GM21360 (cell line): ENCODE results near the gene DNAJB4.

Source experiments
- ATAC-seq: cut with Tn5 transposase; IDR thresholded peaks from one replicate; pipeline ENCODE4 v1.9.1; 2021; ENCODE audit warnings: mild to moderate bottlenecking, moderate library complexity; ENCODE audit not compliant: unreplicated experiment

DNAJB4 gene

DNA sequence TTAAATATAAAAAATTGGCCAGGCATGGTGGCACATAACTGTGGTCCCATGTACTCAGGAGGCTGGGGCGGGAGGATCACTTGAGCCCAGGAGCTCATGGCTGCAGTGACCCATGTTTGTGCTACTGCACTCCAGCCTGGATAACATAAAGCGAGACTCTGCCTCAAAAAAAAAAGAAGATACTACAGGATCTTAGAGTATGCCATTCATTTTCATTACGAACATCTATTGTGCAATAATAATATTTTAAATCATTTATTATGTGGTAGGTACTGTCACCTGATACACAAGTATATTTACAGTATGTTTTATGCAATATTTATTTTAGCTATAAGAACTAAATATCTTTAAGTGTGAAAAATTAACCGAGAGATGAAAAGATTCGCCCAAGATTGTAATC, 31.7 kb downstream of the DNAJB4 start:
- ATAC-seq: no peak

DNA sequence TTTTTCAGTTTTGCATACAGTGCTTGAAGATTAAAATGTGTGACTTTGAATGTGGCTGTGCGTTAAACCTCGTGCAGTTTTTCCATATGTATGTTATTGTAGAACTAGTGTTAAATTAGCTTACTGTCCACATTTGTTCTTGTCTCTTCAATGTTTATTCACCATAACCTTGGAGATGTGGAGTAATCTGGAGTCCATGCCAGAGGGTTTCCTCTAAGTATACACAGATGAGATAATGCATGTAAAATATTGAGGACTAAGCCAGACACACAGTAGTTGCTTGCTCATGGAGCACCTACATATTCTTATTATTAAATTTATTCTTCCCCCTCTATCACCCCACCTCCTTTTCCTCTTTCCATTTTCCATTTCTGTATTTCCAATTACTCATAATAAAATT, 33.3 kb downstream of the DNAJB4 start:
- ATAC-seq: no peak

DNA sequence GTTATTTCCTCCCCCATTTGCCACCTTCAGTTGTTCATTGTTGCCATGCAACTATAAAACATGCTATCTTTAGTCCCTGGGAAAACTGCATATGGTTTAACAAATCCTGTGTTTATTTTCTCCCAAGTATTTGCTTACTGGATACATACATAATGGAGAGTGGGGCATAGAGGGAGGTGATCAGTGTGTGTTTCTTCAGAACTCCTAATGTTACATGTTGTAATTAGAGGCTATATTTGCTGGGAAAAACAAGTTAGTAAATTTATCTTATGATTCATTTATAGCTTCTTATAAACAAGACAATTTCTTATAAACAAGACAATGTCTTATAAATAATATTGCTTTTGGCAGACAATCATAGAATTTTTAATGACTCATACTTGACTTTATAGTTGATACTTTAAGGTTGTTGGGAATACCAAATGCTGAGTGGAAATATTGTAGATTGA, 33.8 kb downstream of the DNAJB4 start:
- ATAC-seq: no peak

GRCh38 chr1:78040484-78041089, 35.8 kb downstream of the DNAJB4 start:
- ATAC-seq: no peak

- no peak for ATAC-seq
Observed at GRCh38 chr1:78043436-78043835, 38.7 kb downstream of the DNAJB4 start.

GRCh38 chr1:78044796-78045562, 40.2 kb downstream of the DNAJB4 start:
- no peak for ATAC-seq

DNA sequence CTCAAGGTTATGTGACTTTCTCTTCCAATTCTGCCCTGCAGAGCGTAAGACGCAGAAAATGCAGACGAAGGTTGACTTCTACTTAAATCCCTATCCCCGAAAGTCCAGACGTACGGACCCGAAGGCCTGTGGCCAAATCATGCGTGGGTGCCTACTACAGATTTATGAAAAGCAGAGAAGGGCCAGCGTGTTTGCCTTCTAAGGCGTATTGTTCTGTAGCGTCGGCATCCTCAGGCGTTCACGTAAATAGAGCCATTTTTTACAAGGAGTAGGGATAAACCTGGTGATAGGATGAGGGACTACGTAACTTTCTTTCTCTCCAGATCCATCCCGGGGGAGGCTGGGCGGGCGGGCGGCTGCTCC, 40.8 kb downstream of the DNAJB4 start:
- ATAC-seq: no peak

DNA sequence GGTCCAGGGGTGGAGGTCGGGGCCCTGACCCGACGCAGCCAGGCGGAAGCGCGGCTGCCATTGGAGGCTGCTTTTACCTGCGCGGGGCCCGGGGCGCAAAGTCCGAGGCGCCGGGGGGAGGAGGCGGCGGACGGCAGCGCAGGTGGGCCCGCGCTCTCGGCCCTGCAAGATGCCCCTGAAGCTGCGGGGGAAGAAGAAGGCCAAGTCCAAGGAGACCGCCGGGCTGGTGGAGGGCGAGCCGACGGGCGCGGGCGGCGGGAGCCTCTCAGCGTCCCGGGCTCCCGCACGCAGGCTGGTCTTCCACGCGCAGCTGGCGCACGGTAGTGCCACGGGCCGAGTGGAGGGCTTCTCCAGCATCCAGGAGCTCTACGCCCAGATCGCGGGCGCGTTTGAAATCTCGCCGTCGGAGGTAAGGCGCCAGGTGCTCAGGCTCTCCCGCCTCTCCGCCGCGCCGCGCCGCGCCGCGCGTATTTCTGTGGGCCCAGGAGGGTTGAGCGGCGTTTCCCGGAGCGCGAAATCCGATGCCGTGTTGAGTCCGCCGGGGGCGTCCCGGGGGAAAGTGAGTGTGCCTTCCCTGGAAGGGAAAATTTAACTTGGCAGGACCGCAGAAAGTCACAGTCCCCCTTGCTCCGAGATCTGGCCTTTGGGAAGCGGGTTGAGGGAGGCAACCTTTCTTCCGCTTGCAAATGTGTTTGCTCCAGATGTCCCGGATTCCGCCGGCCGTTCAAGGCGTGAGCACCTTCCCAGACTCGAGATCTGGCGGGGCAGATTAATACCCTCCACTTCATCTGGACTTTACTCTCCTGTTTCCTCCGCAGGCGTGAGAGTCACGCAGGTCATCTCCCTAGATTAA, 41.4 kb downstream of the DNAJB4 start, which contains the start of gene GIPC2:
TSS of gene GIPC2 (plus strand) at position 41 of the 853 bp plus-strand sequence. CDS start at position 170, 129 bp downstream.
- ATAC-seq: no peak

DNA sequence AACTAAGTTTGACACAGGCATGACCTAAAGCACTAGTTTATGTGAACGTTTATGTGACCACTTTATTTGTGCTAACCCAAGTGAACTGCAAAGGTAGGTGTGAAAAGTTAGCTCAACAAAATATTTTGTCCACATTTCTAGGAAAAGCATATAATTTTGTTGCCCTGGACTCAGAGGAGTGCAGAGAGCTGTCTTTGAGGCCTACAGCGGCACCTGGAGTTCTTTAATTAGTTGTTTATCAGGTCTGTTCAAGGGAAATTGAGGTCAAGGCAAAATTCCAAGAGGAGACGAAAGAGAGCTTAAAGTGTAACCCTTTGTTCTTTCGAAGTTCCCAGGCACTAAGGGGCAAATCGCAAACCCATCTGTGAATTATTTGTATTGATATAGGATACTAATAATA, 42.4 kb downstream of the DNAJB4 start:
- ATAC-seq: no peak

DNA sequence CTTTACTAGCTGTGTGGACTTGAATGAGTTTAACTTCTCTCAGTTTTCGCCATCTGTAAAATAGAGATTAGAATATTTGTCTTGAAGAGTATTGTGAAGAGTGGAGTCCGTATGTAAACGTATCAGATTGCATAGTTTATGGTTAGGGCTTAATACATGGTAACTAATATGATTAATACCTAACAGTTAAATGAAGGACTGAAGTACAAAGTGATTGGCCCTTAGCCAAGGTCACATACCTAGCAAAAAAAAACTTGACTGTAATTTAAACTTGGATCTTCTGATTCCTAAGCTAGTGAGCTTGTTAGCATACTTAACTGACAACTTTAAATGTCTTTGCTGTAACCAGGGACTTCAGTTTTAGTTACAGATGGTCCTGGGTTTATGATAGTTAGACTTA, 42.9 kb downstream of the DNAJB4 start:
- no peak for ATAC-seq

DNA sequence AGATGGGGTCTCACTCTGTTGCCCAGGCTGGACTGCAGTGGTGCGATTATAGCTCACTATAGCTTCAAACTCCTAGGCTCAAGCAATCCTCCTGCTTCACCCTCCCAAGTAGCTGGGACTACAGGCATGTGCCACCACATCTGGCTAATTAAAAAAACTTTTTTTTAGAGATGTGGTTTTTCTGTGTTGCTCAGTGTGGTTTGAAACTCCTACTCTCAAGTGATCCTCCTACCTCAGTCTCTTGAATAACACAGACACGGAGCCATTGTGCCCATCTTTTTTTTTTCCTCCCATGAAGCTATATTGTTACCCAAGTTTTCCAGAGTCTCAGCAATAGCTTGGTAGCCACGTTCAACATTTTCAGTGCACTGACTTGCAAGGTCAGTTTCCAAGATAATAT, 43.7 kb downstream of the DNAJB4 start:
- no peak for ATAC-seq

GRCh38 chr1:78049396-78049795, 44.7 kb downstream of the DNAJB4 start:
- no peak for ATAC-seq

GRCh38 chr1:78051005-78051404, 46.3 kb downstream of the DNAJB4 start:
- ATAC-seq: no peak

GRCh38 chr1:78052685-78053405, 48.1 kb downstream of the DNAJB4 start:
- ATAC-seq: no peak

DNA sequence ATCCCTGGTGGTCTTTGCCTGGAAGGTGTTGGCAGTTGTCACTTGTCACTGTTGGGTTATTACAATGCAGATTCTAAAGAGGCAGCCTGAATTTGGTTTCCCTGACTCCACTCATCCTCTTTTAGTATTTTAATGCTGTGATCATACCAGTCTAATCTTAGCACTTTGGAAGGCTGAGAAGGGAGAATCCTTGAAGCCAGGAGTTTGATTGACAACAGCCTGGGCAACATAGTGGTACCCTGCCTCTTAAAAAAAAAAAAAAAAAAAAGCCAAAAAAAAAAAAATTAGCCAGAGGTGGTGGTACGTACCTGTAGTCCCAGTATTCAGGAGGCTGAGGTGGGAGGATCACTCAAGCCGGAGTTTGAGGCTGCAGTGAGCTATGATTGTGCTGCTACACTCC, 48.8 kb downstream of the DNAJB4 start:
- no peak for ATAC-seq

GRCh38 chr1:78054559-78054958, 49.8 kb downstream of the DNAJB4 start:
- no peak for ATAC-seq

- no peak for ATAC-seq
Observed at GRCh38 chr1:78054972-78055371, 50.2 kb downstream of the DNAJB4 start.

GRCh38 chr1:78055565-78056132, 50.9 kb downstream of the DNAJB4 start:
- ATAC-seq: no peak

GRCh38 chr1:78058670-78059069, 53.9 kb downstream of the DNAJB4 start:
- no peak for ATAC-seq

DNA sequence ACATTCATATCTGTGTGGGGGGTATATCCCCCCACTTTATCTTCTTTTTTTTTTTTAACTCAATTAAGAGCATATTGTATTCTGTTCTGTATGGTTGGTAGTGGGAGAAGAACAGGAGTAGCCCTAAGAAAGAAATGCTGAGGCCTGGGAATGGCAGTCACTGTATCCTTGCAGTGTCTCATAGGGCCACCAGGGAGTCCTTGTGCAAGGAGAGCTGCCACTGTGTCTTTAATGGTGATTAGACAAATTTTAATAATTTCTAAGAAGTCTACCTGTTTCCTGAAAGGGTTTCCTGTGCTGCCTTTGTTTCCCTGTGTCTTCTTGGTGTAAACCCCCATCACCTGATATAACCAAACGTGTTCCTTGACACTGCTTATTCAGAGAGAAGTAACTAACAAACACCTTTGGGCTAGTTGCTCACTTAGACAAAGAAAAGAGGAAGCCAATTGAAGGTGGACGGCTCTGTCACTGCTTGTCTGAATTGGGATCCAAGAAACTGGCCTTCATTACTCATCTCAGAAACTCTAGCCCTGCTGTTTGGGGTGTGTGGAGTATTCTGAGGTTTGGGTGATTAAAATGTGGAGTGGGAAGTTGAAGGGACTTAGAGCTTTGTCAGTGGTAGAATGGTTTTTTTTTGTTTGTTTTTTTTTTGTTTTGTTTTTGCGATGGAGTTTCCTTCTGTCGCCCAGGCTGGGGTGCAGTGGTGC, 56.3 kb downstream of the DNAJB4 start:
- peak; percentile 92 for ATAC-seq
